SK-N-MC (cell line): ENCODE data around the gene CTSS.

Experiments used
- EZH2 ChIP-seq: fragments of 200-600 bp; sonication (generic); IDR thresholded peaks from one replicate; pipeline ENCODE4 v1.6.1; 2017; ENCODE audit warnings: antibody characterized with exemption
- POLR2AphosphoS5 ChIP-seq: IDR thresholded peaks from 2 replicates; pipeline ENCODE4 v1.6.1; 2012; ENCODE audit warnings: mild to moderate bottlenecking, low read depth, low read length, borderline replicate concordance

- TF ChIP-seq POLR2AphosphoS5: no peak
- TF ChIP-seq EZH2: no peak
These were observed 42.5 kb upstream of the CTSS start, which contains the start of gene CTSK for GRCh38 chr1:150808121-150808520.
